ENCODE data around the gene SLC19A1.

SLC19A1 gene

GRCh38 chr21:45559216-45560105 is 17.2 kb upstream of the SLC19A1 start:
- Histone ChIP-seq H2AFZ (ENCODE audit: low read length) (no peak overlapping the region), H3K79me2 (ENCODE audit: low read length) (no peaks in the 10 kb centered on the region), H3K4me2 (ENCODE audit: low read depth, low read length) (no peak overlapping the region), H3K27me3 (replicated peaks; ENCODE audit: insufficient read depth, low read length) (peaks cover 82% of the 10 kb centered on the region), H3K4me3 (ENCODE audit: low read length) (no peak overlapping the region), H3F3A (ENCODE audit: insufficient read depth, low read length) (peaks cover 6% of the 10 kb centered on the region; the same call in 1 of the 2 replicates), H4K20me1 (ENCODE audit: insufficient read depth, low read length) (no peaks in the 10 kb centered on the region), H3K27ac (ENCODE audit: low read length) (no peak overlapping the region), H3K4me1 (ENCODE audit: low read length) (no peaks in the 10 kb centered on the region), H3K9ac (ENCODE audit: low read length) (no peak overlapping the region), H3K9me3 (replicated peaks; ENCODE audit: insufficient read depth, low read length) (no peaks in the 10 kb centered on the region), H3K9me2 (replicated peaks; ENCODE audit: insufficient read depth, low read length) (no peaks in the 10 kb centered on the region), H3K36me3 (replicated peaks; ENCODE audit: insufficient read depth, low read length) (no peaks in the 10 kb centered on the region)
- no peak for DNase-seq
- no peak for TF ChIP-seq CTCF (IDR thresholded peaks at IDR 0.05; ENCODE audit: low read length)
- no peak for TF ChIP-seq EZH2 (optimal IDR thresholded peaks at IDR 0.05; ENCODE audit: low read depth, low read length)
- TF ChIP-seq EZH2phosphoT487 (IDR thresholded peaks at IDR 0.05; ENCODE audit: low read length), result no peak

- Histone ChIP-seq H3F3A (ENCODE audit: insufficient read depth, low read length) (peaks cover 6% of the 10 kb centered on the region; the same call in 1 of the 2 replicates), H3K79me2 (ENCODE audit: low read length) (no peaks in the 10 kb centered on the region), H3K9me2 (replicated peaks; ENCODE audit: insufficient read depth, low read length) (no peaks in the 10 kb centered on the region), H4K20me1 (ENCODE audit: insufficient read depth, low read length) (no peaks in the 10 kb centered on the region), H3K4me1 (ENCODE audit: low read length) (no peaks in the 10 kb centered on the region), H3K9me3 (replicated peaks; ENCODE audit: insufficient read depth, low read length) (no peaks in the 10 kb centered on the region), H3K9ac (ENCODE audit: low read length) (no peak overlapping the region), H2AFZ (ENCODE audit: low read length) (no peak overlapping the region), H3K4me3 (ENCODE audit: low read length) (no peak overlapping the region), H3K27me3 (replicated peaks; ENCODE audit: insufficient read depth, low read length) (peaks cover 70% of the 10 kb centered on the region), H3K36me3 (replicated peaks; ENCODE audit: insufficient read depth, low read length) (no peaks in the 10 kb centered on the region), H3K27ac (ENCODE audit: low read length) (no peak overlapping the region), H3K4me2 (ENCODE audit: low read depth, low read length) (no peak overlapping the region)
- DNase-seq, result no peak
- TF ChIP-seq EZH2phosphoT487 (IDR thresholded peaks at IDR 0.05; ENCODE audit: low read length) (no peak), CTCF (IDR thresholded peaks at IDR 0.05; ENCODE audit: low read length) (no peak), EZH2 (optimal IDR thresholded peaks at IDR 0.05; ENCODE audit: low read depth, low read length) (no peak)
Measured at GRCh38 chr21:45558044-45558721, 15.9 kb upstream of the SLC19A1 start.

GRCh38 chr21:45557616-45558043 is 15.4 kb upstream of the SLC19A1 start:
- H3K27me3 ChIP-seq (replicated peaks; ENCODE audit: insufficient read depth, low read length), result peaks cover 64% of the 10 kb centered on the region
- H3K27ac ChIP-seq (ENCODE audit: low read length), result no peak overlapping the region
- no peak for DNase-seq
- no peak overlapping the region for H2AFZ ChIP-seq (ENCODE audit: low read length)
- no peak overlapping the region for H3K9ac ChIP-seq (ENCODE audit: low read length)
- no peaks in the 10 kb centered on the region for H3K79me2 ChIP-seq (ENCODE audit: low read length)
- H3K4me2 ChIP-seq (ENCODE audit: low read depth, low read length), result no peak overlapping the region
- no peaks in the 10 kb centered on the region for H4K20me1 ChIP-seq (ENCODE audit: insufficient read depth, low read length)
- no peaks in the 10 kb centered on the region for H3K9me2 ChIP-seq (replicated peaks; ENCODE audit: insufficient read depth, low read length)
- no peaks in the 10 kb centered on the region for H3K9me3 ChIP-seq (replicated peaks; ENCODE audit: insufficient read depth, low read length)
- no peaks in the 10 kb centered on the region for H3K4me1 ChIP-seq (ENCODE audit: low read length)
- peaks cover 6% of the 10 kb centered on the region; the same call in 1 of the 2 replicates for H3F3A ChIP-seq (ENCODE audit: insufficient read depth, low read length)
- TF ChIP-seq EZH2phosphoT487 (IDR thresholded peaks at IDR 0.05; ENCODE audit: low read length), result no peak
- no peak overlapping the region for H3K4me3 ChIP-seq (ENCODE audit: low read length)
- H3K36me3 ChIP-seq (replicated peaks; ENCODE audit: insufficient read depth, low read length), result no peaks in the 10 kb centered on the region

Measured in MM.1S (cell line).